HL-60/S4 (cell line): ENCODE measurements around the gene CCDC85B.
"Not testable (repeated sequence)": the region's sequence is repeated elsewhere in the genome, so short reads cannot be mapped to it uniquely, and the experiment has no call there.

Experiments used
- in situ Hi-C: fragments of 300-500 bp; cut with MboI; formaldehyde crosslinking; loops from 2 replicates; pipeline ENCODE4 v1.14.3; 2022; ENCODE audit warnings: low sequenced_read_pairs

The CCDC85B gene

DNA sequence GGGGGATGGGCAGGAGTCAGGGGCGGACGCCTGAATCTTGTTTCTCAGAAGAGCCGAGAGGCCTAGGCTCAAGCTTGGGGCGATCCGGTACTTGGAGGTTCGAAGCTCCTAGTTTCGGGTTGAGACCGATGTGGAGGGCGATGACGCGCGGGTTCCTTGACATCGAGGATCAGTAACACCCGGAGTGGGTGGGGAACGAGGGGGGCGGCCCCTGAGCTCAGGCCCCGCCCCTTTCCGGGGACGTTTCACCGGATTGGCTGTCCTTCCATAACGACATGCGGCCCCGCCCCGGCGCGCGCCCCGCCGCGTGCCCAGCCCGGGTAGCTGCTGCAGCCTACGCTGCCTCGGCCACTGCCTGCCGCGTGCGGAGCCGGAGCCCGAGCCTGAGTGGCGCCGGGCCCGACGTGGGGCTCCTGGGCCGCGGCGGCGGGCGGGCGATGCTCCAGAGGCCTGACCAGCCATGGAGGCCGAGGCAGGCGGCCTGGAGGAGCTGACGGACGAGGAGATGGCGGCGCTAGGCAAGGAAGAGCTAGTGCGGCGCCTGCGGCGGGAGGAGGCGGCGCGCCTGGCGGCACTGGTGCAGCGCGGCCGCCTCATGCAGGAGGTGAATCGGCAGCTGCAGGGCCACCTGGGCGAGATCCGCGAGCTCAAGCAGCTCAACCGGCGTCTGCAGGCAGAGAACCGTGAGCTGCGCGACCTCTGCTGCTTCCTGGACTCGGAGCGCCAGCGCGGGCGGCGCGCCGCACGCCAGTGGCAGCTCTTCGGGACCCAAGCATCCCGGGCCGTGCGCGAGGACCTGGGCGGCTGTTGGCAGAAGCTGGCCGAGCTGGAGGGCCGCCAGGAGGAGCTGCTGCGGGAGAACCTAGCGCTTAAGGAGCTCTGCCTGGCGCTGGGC, at the start of gene CCDC85B:
CCDC85B (plus strand) TSS at position 350 of the 895 bp plus-strand sequence; CDS start at position 461, 111 bp downstream.
- in situ Hi-C loops, result no loop called here

DNA sequence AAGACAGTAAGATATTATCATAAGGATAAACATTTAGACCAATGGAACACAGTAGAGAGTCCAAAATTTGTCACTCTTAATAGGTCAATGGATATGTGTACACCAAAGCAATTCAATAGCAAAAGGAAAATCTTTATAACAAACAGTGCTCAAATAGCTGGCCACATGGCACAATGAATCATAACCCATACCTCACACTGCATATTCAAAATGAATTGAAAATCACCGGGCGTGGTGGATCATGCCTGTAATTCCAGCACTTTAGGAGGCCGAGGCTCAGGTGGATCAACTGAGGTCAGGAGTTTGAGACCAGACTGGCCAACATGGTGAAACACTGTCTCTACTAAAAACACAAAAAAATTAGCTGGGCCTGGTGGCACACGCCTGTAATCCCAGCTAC, 48.3 kb upstream of the CCDC85B start:
- in situ Hi-C loops, result no loop called here

DNA sequence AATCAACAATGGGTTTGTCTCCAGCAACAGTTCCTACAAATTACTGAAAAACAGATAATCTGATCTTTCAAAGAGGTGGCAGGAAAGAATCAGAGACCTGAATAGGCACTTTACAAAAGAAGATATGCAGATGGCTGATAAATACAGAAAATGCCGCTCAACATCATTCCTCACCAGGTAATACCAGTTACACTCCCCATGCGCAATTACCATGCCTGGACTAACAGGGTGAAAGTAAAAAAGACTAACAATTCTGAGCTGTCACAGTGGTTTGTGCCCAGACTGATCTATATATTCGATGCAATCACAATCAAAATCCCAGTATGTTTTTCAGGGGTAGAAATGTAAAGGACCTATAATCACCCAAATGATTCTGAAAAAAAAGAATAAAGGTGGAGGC, 46.7 kb upstream of the CCDC85B start:
- in situ Hi-C loops, result no loop called here

DNA sequence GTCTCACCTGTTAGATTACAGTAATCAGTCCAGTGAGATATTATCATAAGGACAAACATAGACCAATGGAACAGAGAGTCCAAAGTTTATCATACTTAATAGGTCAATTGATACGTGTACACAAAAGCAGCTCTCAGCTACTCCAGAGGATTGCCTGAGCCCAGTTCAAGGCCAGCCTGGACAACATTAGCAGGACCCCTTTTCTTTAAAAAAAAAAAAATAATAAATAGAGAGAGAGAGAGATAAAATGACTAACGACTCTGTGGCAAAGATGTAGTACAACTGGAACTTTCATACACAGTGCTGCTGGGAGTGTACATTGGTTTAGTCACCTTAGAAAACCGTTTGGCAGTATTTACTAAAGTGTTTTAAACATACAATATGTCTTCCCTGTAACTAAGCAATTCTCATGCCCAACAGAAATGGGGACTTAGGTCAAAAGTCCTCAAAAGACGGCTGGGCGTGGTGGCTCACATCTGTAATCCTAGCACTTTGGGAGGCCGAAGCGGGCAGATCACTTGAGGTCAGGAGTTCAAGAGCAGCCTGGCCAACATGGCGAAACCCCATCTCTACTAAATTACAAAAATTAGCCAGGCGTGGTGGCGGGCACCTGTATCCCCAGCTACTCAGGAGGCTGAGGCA, 46.1 kb upstream of the CCDC85B start:
- in situ Hi-C loops, result no loop called here

DNA sequence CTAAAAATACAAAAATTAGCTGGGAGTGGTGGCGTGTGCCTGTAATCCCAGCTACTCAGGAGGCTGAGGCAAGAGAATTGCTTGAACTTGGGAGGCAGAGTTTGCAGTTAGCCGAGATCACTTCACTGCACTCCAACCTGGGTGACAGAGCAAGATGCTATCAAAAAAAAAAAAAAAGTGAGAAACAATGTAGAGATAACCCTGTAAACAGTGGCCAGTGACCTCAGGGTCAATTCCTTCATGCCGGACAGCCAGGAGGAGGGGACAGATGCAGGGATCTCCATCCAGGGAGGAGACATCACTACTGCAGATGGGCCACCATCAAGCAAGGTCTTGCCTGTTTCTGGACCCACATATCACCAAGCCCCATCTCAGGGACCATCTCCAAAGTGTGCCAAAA, 42.7 kb upstream of the CCDC85B start:
- in situ Hi-C loops, result no loop called here

DNA sequence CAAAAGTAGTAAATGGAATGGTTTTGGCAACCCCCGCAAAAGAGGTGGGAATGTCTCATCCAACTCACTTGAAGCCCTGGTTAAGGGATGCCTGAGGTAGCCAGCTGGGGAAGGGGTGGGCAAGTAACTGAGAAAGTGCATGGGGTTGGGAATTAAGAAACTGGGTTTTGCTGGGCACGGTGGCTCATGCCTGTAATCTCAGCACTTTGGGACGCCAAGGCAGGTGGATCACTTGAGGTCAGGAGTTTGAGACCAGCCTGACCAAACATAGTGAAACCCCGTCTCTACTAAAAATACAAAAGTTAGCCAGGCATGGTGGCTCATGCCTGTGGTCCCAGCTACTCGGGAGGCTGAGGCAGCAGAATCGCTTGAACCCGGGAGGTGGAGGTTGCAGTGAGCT, 41.8 kb upstream of the CCDC85B start:
- in situ Hi-C loops, result not testable (repeated sequence)

DNA sequence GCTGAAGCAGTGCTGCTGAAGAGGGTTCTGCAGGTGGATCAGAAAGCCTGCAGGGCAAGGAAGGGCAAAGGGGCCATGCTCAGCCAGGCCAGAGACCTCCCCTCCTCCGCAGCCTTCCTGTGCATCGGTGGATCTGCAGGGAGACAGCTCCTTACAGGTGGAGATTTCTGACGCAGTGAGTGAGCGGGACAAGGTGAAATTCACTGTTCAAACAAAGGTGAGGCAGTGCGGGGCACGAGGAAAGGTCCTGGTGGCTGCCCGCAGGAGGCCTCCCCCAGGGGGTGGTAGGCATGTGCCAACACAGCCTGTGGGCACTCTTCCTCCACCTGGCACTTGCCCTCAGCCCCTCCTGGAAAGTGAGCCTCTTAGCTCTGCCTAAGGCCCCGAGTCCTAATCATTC, 41.1 kb upstream of the CCDC85B start:
- in situ Hi-C loops, result no loop called here

DNA sequence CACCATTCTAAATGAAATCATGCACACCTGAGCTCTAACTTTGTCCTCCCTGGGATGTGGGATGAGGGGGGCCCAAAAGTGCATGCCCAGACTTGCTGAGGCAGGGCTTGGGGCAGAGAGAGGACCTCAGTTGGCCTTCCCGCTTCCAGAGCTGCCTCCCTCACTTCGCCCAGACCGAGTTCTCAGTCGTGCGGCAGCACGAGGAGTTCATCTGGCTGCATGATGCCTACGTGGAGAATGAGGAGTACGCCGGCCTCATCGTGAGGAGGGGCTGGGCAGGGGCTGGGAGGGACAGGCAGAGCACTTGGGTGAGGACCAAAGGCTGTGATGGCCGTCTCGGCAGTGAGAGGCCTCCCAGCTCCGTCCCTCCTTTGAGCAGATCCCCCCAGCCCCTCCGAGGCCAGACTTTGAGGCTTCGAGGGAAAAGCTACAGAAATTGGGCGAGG, 40.7 kb upstream of the CCDC85B start:
- in situ Hi-C loops, result no loop called here

DNA sequence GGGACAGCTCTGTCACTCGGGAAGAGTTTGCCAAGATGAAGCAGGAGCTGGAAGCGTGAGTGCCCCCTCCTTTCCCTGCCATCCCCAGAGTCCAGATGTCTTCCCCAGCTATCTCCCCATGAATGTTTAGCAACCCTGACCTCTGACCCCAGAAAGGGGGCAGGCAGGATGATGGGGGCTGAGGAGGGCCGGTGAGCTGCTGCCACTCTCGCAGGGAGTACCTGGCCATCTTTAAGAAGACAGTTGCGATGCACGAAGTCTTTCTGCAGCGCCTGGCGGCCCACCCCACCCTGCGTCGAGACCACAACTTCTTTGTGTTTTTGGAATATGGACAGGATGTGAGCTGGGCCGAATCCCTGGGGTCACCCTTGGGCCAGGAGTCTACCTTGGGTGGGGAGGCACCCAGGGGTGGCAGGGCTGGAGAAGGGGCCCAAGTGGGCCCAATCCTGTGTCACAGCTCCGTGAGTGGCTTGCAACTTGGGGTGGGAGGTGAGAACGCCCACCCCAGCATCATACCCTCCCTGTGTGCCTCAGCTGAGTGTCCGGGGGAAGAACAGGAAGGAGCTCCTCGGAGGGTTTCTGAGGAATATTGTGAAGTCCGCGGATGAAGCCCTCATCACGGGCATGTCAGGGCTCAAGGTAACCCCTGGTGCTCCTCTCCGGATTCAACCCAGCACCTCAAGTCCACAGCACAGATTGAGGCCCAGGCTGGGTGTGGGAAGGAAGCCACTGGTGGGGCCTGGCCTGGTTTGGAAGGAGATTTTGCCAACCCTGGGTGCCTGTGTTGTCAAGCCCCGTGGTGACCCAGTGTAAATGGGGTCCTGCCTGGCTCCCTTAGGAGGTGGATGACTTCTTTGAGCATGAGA, 40.0 kb upstream of the CCDC85B start:
- in situ Hi-C loops, result no loop called here

DNA sequence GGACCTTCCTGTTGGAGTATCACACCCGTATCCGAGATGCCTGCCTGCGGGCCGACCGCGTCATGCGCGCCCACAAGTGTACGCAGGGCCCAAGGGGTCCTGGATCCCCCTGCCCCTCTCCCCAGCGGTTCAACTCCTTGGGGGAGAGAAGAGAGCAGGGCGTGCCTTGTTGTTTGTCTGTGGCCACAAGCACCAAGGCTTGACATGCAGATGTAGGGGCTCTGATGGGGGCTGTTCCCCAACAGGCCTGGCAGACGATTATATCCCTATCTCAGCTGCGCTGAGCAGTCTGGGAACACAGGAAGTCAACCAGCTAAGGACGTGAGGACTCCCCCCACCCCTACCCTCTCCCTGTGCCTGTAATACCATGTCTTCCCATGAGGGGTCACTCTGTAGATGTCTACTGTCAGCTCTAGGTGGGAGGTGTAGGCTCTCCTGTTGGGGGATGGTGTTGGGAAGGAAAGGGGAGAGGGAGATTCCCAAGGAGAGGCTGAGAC, 39.3 kb upstream of the CCDC85B start:
- in situ Hi-C loops, result no loop called here

DNA sequence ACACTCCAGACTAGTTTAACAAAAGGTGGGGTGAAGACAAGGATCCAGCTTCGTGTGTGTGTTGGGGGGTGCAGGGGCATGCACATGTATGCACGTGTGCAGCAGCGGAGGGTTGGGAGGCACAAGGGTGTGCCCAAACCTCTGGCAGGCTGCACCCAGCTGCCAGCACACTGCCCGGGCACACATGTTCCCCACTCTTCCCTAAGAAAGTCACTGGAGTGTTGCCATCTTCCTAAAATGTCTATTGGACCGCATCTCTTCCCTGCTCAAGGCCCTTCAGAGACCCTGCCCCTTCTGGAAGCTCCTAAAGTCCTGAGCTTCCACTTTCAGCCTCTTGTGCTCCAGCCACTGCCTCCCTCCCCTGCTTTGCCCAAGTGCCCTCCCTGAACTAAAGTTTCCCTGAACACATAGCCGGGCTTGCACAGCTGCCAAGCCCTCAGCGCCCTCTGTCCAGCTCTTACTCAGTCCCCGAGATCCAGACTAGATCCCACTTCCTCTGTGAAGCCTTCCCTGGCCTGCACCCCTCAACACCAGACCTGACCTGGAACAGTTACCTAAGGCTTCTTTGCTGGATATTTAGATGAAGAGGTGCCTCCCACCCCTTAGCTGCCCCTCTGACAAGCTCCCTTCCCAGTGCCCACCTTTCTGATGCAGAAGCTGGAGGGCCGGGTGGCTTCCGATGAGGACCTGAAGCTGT, 38.5 kb upstream of the CCDC85B start:
- in situ Hi-C loops, result no loop called here

DNA sequence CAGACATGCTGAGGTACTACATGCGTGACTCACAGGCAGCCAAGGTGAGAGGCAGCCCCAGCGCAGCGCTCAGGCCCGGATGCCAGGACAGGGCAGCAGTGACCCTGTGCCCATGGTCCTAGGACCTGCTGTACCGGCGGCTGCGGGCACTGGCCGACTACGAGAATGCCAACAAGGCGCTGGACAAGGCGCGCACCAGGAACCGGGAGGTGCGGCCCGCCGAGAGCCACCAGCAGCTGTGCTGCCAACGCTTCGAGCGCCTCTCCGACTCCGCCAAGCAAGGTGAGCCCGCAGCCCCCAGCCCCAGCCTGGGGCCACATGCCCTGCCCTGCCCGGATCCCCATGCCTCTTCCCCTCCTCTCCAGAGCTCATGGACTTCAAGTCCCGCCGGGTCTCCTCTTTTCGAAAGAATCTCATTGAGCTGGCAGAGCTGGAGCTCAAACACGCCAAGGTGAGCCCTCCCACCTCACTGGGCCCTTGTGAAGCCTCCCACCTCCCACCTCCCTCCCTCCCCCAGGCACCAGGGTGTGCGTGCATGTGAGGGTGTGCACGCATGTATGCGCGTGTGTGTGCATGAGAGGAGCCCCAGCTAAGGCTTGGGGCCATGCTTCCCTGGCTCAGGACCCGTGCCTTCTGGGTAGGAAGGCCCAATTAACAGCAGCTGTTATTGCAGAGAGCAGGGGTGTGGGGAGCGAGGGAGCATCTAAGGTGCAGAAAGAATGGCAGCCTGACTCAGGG, 37.8 kb upstream of the CCDC85B start:
- in situ Hi-C loops, result no loop called here

DNA sequence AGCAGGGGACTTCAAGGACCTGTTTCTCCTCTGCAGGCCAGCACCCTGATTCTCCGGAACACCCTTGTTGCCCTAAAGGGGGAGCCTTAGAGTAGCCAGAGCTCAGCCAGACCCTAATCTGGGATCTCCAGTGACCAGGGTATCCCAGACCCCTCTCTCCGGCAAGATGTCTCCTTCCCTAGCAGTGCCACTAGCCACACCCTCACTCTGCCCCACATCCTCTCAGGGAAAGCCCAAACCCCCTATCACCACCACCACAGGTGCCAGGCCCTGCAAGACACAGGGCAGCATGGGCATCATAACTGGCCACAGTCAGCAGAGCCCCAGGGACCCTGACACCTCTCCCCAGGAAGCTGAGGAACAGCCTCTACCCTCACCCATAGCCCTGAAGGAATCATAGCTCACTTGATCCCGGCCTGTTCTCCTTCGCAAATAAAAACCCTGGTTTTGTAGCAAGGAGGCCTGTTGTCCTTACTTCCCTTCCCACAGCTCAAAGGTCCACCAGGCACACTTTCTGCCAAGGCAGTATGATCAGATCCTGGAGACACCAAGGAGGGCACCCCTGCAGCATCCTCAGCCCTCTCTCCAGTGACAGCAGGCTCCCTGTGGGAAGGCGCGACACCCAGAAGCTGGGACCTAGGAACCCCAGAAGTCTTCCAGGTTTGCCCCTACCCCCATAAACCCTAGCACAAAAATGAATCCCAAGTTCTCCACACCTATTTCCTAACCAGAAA, 37.1 kb upstream of the CCDC85B start:
- in situ Hi-C loops, result no loop called here

DNA sequence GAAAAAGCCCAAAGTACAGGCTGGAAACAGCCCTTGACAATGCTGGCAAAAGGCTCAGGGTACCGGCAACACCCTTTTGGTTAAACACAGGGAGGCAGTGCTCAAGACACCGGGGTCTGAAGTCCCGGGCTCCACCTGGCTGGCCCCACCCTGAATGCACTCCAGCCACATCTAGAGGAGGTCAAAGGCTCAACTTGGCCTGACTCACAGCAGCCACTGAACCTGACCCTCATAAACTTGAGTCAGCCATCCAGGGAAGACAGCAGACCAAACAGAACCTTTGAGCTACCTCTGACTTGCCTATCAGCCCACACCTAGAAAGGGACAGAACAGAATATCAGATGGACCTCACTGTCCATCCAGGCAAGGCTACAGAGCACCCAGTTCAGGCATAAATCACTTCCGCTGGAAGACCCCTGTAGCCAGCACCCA, 36.3 kb upstream of the CCDC85B start:
- in situ Hi-C loops, result no loop called here

DNA sequence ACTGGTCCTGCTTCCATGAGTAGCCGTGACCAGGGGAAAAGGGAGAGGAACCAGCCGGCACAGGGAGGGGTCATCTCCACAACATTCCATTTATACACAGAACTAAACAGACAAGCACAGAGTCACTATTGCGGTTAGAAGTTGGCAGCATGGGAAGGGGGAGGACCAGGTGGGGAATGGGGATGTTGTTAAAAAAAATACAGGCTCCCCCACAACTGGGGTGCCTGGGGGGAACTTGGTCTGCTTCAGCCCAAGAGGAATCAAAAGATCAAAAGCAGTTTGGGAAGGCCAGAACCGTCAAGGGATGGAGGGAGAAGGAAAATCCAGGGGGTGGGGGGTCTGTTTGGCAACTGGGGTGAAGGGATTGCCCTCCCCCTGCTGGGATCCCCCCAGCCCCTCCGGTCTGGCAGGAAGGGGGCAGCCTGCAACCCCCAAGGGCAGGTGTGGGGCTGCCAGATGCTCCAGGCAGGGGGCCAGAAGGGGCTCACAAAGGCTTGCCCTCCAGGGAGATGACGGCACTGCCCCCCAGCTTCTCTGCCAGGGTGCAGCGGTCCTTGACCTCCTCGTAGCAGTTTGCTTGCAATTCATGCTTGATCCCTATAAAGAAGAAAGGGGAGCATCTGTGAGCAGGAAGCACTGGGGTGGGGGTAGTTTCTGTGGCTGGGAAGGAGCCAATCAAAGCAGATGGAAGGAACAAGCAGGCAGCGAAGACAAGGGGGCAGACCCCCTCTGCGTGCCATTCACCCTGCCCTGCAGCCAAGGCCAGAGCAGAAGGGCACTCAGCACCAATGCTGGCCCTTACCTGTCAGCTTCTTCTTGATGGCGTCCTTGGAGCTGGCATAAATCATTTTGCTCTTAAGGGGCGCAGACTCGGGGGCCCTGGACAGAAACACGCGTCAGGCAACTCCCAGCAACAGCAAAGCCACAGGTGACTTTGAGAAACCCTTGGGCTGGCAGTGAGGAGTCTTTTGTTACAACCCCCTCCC, 35.3 kb upstream of the CCDC85B start:
- in situ Hi-C loops, result no loop called here

DNA sequence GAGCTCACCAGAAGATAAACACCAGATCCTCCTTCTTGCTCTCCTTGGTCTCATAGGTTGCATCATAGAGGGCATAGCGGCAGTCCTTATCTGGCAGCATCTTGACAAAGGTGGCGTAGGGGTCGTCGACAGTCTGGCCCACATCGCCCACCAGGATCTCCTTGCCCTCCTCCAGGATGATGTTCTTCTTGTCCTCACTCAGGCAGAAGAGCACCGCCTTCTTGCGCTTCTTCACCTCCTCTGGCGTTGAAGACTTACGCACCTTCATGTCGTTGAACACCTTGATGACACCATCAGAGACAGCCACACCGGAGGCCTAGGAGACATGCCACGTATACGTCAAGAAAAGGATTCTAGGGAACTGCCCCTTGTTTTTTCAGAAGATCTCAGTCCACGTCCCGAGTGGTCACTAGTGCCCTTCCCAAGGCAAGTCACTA, 34.5 kb upstream of the CCDC85B start:
- in situ Hi-C loops, result no loop called here

DNA sequence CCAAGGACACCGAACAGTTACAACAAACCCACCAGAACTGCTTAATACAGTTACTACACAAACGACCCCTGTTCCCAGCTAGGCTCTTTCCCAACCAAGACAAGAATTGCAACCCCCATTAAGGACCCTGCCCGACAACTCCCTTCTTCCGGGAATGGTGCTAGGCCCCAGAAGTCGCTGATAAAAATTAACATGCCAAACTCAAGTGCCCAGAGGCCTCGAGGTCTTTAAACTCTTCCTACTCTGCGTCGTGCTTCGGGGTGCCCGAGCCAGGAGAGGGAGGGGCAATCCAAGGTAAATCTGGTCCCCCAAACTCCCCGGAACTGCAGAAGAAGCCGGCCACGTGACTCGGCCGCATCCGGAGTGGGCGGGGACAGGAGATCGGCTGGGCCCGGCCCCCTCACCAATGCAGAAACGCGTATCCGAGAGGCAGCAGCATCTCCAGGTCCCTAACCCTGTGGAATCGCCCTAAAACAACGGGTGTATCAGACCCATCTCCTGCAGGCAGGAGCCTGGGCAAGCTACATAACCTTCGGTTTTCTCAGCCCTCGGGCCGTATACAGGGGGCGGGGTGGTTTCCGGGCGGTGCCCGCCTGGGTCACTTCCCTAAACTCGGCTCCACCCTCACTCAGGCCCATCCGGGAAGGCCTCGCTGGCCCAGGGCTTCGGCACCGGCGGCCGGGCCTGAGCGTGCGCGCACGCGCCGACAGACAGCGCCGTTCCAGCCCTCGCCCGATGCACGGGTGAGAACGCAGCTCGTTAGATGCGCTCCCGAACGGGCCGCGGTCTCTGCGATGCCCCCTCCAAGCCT, 33.6 kb upstream of the CCDC85B start:
- in situ Hi-C loops, result no loop called here
